HepG2 (cell line): ENCODE data around the gene FGF21. TPM values are rescaled to one million over a fixed set of nuclear protein-coding genes. Genes with fewer than 3 reads are reported as not detected.
A peak's percentile ranks its signal among the peaks of the same experiment; 100 is the strongest.

Experiments used
- KDM1A ChIP-seq: IDR thresholded peaks from 2 replicates; pipeline ENCODE4 v1.6.1; 2016; ENCODE audit warnings: missing compliant biosample characterization
- MAFF ChIP-seq: IDR thresholded peaks from 2 replicates; pipeline ENCODE4 v1.6.1; 2011; ENCODE audit warnings: low read depth, low read length, improper control_type of control experiment
- NR1H2 ChIP-seq: sonication (generic); formaldehyde crosslinking; IDR thresholded peaks from 2 replicates; pipeline ENCODE4 v1.8.1; 2022; ENCODE audit warnings: low read depth, missing genetic modification reagents, borderline replicate concordance
- SNAPC2 ChIP-seq: sonication (generic); formaldehyde crosslinking; IDR thresholded peaks from 2 replicates; pipeline ENCODE4 v1.8.1; 2022; ENCODE audit warnings: mild to moderate bottlenecking, missing genetic modification reagents
- TBX3 ChIP-seq: fragments of 450-650 bp; IDR thresholded peaks from 2 replicates; pipeline ENCODE4 v1.6.1; 2017; ENCODE audit warnings: antibody characterized with exemption, mild to moderate bottlenecking, inconsistent platforms, borderline replicate concordance
- THAP11 ChIP-seq: IDR thresholded peaks from 2 replicates; pipeline ENCODE4 v1.6.1; 2016; ENCODE audit warnings: missing biosample characterization, missing genetic modification reagents
- TSC22D2 ChIP-seq: sonication (generic); formaldehyde crosslinking; IDR thresholded peaks from 2 replicates; pipeline ENCODE4 v1.5.1; 2020; ENCODE audit warnings: missing genetic modification reagents, mild to moderate bottlenecking, borderline replicate concordance
- ZFYVE20 ChIP-seq: sonication (generic); formaldehyde crosslinking; IDR thresholded peaks from 2 replicates; pipeline ENCODE4 v1.8.0; 2023; ENCODE audit warnings: low read depth, mild to moderate bottlenecking, moderate library complexity, missing genetic modification reagents, borderline replicate concordance
- ZNF10 ChIP-seq: sonication (generic); formaldehyde crosslinking; IDR thresholded peaks from 2 replicates; pipeline ENCODE4 v1.4.0; 2020; ENCODE audit warnings: mild to moderate bottlenecking, low read depth, missing genetic modification reagents, borderline replicate concordance
- ZNF101 ChIP-seq: sonication (generic); formaldehyde crosslinking; IDR thresholded peaks from 2 replicates; pipeline ENCODE4 v1.4.0; 2020; ENCODE audit warnings: mild to moderate bottlenecking, low read depth, missing genetic modification reagents, borderline replicate concordance
- ZNF121 ChIP-seq: sonication (generic); formaldehyde crosslinking; IDR thresholded peaks from 2 replicates; pipeline ENCODE4 v1.5.0; 2020; ENCODE audit warnings: mild to moderate bottlenecking, missing genetic modification reagents
- ZNF160 ChIP-seq: sonication (generic); formaldehyde crosslinking; IDR thresholded peaks from 2 replicates; pipeline ENCODE4 v1.8.0; 2022; ENCODE audit warnings: mild to moderate bottlenecking, inconsistent platforms, missing genetic modification reagents
- ZNF274 ChIP-seq: sonication (generic); formaldehyde crosslinking; IDR thresholded peaks from 2 replicates; pipeline ENCODE4 v1.5.1; 2020; ENCODE audit warnings: mild to moderate bottlenecking, missing genetic modification reagents
- ZNF335 ChIP-seq: sonication (generic); formaldehyde crosslinking; IDR thresholded peaks from 2 replicates; pipeline ENCODE4 v1.4.0; 2020; ENCODE audit warnings: missing genetic modification reagents
- ZNF382 ChIP-seq: sonication (generic); formaldehyde crosslinking; IDR thresholded peaks from 2 replicates; pipeline ENCODE4 v1.5.0; 2020; ENCODE audit warnings: missing genetic modification reagents, mild to moderate bottlenecking, borderline replicate concordance
- ZNF546 ChIP-seq: sonication (generic); formaldehyde crosslinking; conservative IDR thresholded peaks from 2 replicates; pipeline ENCODE4 v1.8.1; 2023; ENCODE audit warnings: mild to moderate bottlenecking, missing genetic modification reagents
- ZNF570 ChIP-seq: sonication (generic); formaldehyde crosslinking; IDR thresholded peaks from 2 replicates; pipeline ENCODE4 v1.4.0; 2020; ENCODE audit warnings: mild to moderate bottlenecking, missing genetic modification reagents, borderline replicate concordance
- ZNF629 ChIP-seq: sonication (generic); formaldehyde crosslinking; conservative IDR thresholded peaks from 2 replicates; pipeline ENCODE4 v1.5.0; 2020; ENCODE audit warnings: missing genetic modification reagents
- polyA plus RNA-seq, 8 experiments: library from polyadenylated mRNA; depleted of rRNA in 3 of 8; stranded (reverse) in 7 of 8; unstranded in 1 of 8; fragments of >200 nt; fragmentation: Illumina TruSeq in 4 of 8; extraction: Trizol in 4 of 8; gene quantifications; 2 replicates each; pipeline versions ENCODE4 v1.2.1 to v1.2.3, GENCODE V29; 2011 to 2016; ENCODE audit warnings: low read depth in 4 of 8, missing spikeins in 1 of 8, mixed read lengths in 1 of 8; ENCODE audit not compliant: insufficient read depth in 1 of 8
- total RNA-seq, 5 experiments: library from RNA; depleted of rRNA; stranded (reverse); fragments of >200 nt; fragmentation: Illumina TruSeq; extraction: Trizol; gene quantifications; 2 replicates each; pipeline ENCODE4 v1.2.3, GENCODE V29; 2016; ENCODE audit warnings: low read depth in 1 of 5
- TF ChIP-seq, protein P1 (sequence below): sonication (generic); formaldehyde crosslinking; IDR thresholded peaks from 2 replicates; pipeline ENCODE4 v1.4.0; 2020; ENCODE audit warnings: missing genetic modification reagents
- TF ChIP-seq, protein P2 (sequence below): sonication (generic); formaldehyde crosslinking; IDR thresholded peaks from 2 replicates; pipeline ENCODE4 v1.8.1; 2023; ENCODE audit warnings: mild to moderate bottlenecking, missing genetic modification reagents

Gene FGF21
- total and polyA plus RNA-seq, 2 of the 13 experiments (the other 11 are each of a cell fraction or from before 2014, with no cell fraction given) = 0.17 TPM; not detected in 1

DNA sequence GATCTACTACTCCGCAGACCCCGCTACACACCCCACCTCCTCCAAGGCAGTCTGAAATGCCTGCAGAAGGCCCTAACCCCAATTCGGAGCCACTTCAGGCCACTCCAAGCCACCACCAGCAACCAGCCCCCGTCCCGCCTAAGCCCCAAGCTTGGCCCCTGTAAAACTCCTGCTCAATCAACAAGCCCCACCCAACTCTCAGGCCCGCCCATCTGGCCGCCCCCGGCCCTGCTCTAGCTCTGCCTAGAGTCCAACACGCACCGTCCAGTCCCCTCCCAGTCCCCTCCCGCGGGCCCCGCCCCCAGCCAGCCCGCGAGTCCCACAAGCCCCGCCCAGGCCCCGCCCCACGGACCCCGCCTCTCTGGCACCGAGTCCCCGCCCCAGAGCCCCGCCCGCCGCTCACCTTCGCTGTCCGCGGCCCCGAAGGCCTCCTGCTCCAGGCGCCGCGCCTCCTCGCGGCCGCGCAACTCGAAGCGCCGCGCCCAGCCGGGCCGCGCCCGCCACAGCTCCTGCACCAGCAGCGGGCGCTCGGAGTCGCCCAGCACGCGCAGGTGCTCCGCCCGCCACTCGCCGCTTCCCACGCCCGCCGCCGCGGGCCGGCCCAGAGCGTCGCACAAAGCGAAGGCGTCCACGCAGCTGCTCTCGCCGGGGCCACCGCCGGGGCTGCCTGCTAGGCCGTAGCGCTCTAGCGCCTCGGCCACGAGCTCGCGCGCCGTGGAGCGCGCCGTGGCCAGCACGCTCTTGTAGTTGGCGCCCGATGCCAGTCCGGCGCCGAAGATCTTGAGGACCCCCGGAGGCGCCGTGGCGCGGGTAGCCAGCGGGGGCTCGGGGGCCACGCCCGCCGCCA, 16.5 kb upstream of the FGF21 start (continued):
- TF ChIP-seq ZNF101 (CRISPR knock-in tag) = 0 out of 2 replicates have a peak, but pooled peaks have one; percentile 52
- no peak for TF ChIP-seq KDM1A (CRISPR knock-in tag)
- TF ChIP-seq ZNF546 = peak; percentile 73; the same call in 1 of the 2 replicates
- TF ChIP-seq ZNF274 (CRISPR knock-in tag) = peak; percentile 59; the same call in 1 of the 2 replicates
- no peak for TF ChIP-seq ZNF10
- TF ChIP-seq ZNF629 = no peak
- TF ChIP-seq TBX3 = no peak
- TF ChIP-seq ZNF121 = peak; percentile 47; the same call in 1 of the 2 replicates
- TF ChIP-seq SNAPC2 = no peak
- no peak for TF ChIP-seq ZNF335 (CRISPR knock-in tag)
- TF ChIP-seq NR1H2 (CRISPR knock-in tag) = no peak; the same call in 1 of the 2 replicates
- TF ChIP-seq, protein P1, sequence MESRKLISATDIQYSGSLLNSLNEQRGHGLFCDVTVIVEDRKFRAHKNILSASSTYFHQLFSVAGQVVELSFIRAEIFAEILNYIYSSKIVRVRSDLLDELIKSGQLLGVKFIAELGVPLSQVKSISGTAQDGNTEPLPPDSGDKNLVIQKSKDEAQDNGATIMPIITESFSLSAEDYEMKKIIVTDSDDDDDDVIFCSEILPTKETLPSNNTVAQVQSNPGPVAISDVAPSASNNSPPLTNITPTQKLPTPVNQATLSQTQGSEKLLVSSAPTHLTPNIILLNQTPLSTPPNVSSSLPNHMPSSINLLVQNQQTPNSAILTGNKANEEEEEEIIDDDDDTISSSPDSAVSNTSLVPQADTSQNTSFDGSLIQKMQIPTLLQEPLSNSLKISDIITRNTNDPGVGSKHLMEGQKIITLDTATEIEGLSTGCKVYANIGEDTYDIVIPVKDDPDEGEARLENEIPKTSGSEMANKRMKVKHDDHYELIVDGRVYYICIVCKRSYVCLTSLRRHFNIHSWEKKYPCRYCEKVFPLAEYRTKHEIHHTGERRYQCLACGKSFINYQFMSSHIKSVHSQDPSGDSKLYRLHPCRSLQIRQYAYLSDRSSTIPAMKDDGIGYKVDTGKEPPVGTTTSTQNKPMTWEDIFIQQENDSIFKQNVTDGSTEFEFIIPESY (CRISPR knock-in tag) = no peak
- no peak for TF ChIP-seq TSC22D2 (CRISPR knock-in tag)
- TF ChIP-seq ZNF570 (CRISPR knock-in tag) = peak; percentile 51; the same call in 1 of the 2 replicates
- peak; percentile 37; the same call in 1 of the 2 replicates for TF ChIP-seq ZNF160 (CRISPR knock-in tag)
- peak; percentile 96 for TF ChIP-seq ZFYVE20
- TF ChIP-seq MAFF = no peak
- TF ChIP-seq, protein P2, sequence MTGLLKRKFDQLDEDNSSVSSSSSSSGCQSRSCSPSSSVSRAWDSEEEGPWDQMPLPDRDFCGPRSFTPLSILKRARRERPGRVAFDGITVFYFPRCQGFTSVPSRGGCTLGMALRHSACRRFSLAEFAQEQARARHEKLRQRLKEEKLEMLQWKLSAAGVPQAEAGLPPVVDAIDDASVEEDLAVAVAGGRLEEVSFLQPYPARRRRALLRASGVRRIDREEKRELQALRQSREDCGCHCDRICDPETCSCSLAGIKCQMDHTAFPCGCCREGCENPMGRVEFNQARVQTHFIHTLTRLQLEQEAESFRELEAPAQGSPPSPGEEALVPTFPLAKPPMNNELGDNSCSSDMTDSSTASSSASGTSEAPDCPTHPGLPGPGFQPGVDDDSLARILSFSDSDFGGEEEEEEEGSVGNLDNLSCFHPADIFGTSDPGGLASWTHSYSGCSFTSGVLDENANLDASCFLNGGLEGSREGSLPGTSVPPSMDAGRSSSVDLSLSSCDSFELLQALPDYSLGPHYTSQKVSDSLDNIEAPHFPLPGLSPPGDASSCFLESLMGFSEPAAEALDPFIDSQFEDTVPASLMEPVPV (CRISPR knock-in tag) = no peak
- TF ChIP-seq THAP11 (CRISPR knock-in tag) = peak; percentile 81
- TF ChIP-seq ZNF382 = no peak
